HG03354 (cell line): ENCODE results near the gene NSFL1C.

Source experiments
- ATAC-seq: cut with Tn5 transposase; IDR thresholded peaks from one replicate; pipeline ENCODE4 v1.9.1; 2021; ENCODE audit warnings: mild to moderate bottlenecking; ENCODE audit not compliant: unreplicated experiment, poor library complexity, severe bottlenecking

The NSFL1C gene

GRCh38 chr20:1489325-1489724 lies 22.7 kb upstream of the NSFL1C start:
- no peak for ATAC-seq

GRCh38 chr20:1486566-1486965 lies 19.9 kb upstream of the NSFL1C start:
- no peak for ATAC-seq

GRCh38 chr20:1484438-1485116 lies 17.9 kb upstream of the NSFL1C start:
- no peak for ATAC-seq

GRCh38 chr20:1479831-1480595 lies 13.4 kb upstream of the NSFL1C start:
- ATAC-seq: no peak

- ATAC-seq: no peak
Measured at GRCh38 chr20:1478566-1478965, 11.9 kb upstream of the NSFL1C start.

- no peak for ATAC-seq
Measured at GRCh38 chr20:1477896-1478490, 11.3 kb upstream of the NSFL1C start.

GRCh38 chr20:1474817-1475603 lies 8.4 kb upstream of the NSFL1C start:
- ATAC-seq: no peak

GRCh38 chr20:1474325-1474724 lies 7.7 kb upstream of the NSFL1C start:
- no peak for ATAC-seq

GRCh38 chr20:1473246-1474220 lies 6.9 kb upstream of the NSFL1C start:
- ATAC-seq: no peak

GRCh38 chr20:1472556-1473245 lies 6.1 kb upstream of the NSFL1C start:
- ATAC-seq: no peak

GRCh38 chr20:1471242-1471641 lies 4.6 kb upstream of the NSFL1C start:
- ATAC-seq: no peak

GRCh38 chr20:1469925-1470571 lies 3.4 kb upstream of the NSFL1C start:
- peak; percentile 33 for ATAC-seq

- ATAC-seq: no peak
Measured at GRCh38 chr20:1469306-1469905, 2.8 kb upstream of the NSFL1C start.

- ATAC-seq: no peak
Measured at GRCh38 chr20:1468117-1468624, 1.5 kb upstream of the NSFL1C start.

GRCh38 chr20:1467355-1468116 lies 887 bp upstream of the NSFL1C start:
- ATAC-seq: no peak

- ATAC-seq: no peak
Measured at GRCh38 chr20:1467082-1467354, 369 bp upstream of the NSFL1C start.
